ENCODE results near the gene MATN1.
"Not testable (repeated sequence)": the region's sequence is repeated elsewhere in the genome, so short reads cannot be mapped to it uniquely, and the experiment has no call there.

The MATN1 gene, protein sequence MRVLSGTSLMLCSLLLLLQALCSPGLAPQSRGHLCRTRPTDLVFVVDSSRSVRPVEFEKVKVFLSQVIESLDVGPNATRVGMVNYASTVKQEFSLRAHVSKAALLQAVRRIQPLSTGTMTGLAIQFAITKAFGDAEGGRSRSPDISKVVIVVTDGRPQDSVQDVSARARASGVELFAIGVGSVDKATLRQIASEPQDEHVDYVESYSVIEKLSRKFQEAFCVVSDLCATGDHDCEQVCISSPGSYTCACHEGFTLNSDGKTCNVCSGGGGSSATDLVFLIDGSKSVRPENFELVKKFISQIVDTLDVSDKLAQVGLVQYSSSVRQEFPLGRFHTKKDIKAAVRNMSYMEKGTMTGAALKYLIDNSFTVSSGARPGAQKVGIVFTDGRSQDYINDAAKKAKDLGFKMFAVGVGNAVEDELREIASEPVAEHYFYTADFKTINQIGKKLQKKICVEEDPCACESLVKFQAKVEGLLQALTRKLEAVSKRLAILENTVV

GRCh38 chr1:30723331-30723755 lies at the start of gene MATN1:
TSS of gene MATN1 (minus strand) at chr1:30723585. CDS start at chr1:30723551, 34 bp downstream.
- Histone ChIP-seq H3K36me3 (ENCODE audit: insufficient read depth, low read length) (no peaks in the 10 kb centered on the region; the same call in 1 of the 2 replicates), H3K79me2 (ENCODE audit: control insufficient read depth, insufficient read depth, low read length, unreplicated experiment) (peaks cover 6% of the 10 kb centered on the region), H3K4me1 (ENCODE audit: control insufficient read depth, insufficient read depth, low read length, unreplicated experiment) (peaks cover 16% of the 10 kb centered on the region), H3K4me3 (ENCODE audit: low read depth, low read length) (no peak within 1 kb of the TSS), H2AFZ (ENCODE audit: low read length, unreplicated experiment) (no peak within 1 kb of the TSS), H3K27ac (ENCODE audit: low read depth, low read length) (no peak within 1 kb of the TSS), H3K27me3 (ENCODE audit: insufficient read depth, low read length) (no peaks in the 10 kb centered on the region)

DNA sequence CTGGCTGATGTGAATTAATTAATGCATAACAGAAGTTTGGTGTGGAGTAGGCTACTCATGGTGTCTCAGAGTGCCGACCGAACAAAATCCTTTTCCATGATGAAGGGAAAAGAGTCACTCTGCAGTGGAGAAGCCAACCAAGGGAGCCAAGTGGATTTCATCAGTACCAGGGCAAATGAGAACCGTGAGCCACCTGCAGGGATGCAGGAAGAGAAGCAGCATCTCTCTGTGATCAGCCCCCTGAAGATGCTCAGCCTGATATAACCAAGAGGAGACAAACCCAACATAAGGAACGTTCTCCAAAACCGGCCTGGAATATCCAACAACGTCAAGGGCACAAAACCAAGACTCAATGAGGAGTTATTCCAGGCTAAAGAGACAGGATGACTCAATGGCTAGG lies 47.6 kb upstream of the MATN1 start:
- H3K4me3 ChIP-seq (ENCODE audit: low read depth, low read length): no peak overlapping the region
- no peaks in the 10 kb centered on the region for H3K79me2 ChIP-seq (ENCODE audit: control insufficient read depth, insufficient read depth, low read length, unreplicated experiment)
- no peak overlapping the region for H3K27ac ChIP-seq (ENCODE audit: low read depth, low read length)
- H3K27me3 ChIP-seq (ENCODE audit: insufficient read depth, low read length): no peaks in the 10 kb centered on the region; the same call in 1 of the 2 replicates
- H3K4me1 ChIP-seq (ENCODE audit: control insufficient read depth, insufficient read depth, low read length, unreplicated experiment): no peaks in the 10 kb centered on the region
- no peaks in the 10 kb centered on the region for H3K36me3 ChIP-seq (ENCODE audit: insufficient read depth, low read length)
- H2AFZ ChIP-seq (ENCODE audit: low read length, unreplicated experiment): no peak overlapping the region

- Histone ChIP-seq H3K4me3 (ENCODE audit: low read depth, low read length) (no peak overlapping the region), H3K4me1 (ENCODE audit: control insufficient read depth, insufficient read depth, low read length, unreplicated experiment) (no peaks in the 10 kb centered on the region), H3K79me2 (ENCODE audit: control insufficient read depth, insufficient read depth, low read length, unreplicated experiment) (no peaks in the 10 kb centered on the region), H3K27me3 (ENCODE audit: insufficient read depth, low read length) (no peaks in the 10 kb centered on the region; the same call in 1 of the 2 replicates), H3K36me3 (ENCODE audit: insufficient read depth, low read length) (no peaks in the 10 kb centered on the region), H3K27ac (ENCODE audit: low read depth, low read length) (no peak overlapping the region), H2AFZ (ENCODE audit: low read length, unreplicated experiment) (no peak overlapping the region)
Observed at GRCh38 chr1:30770150-30770549, 46.8 kb upstream of the MATN1 start.

- no peak overlapping the region for H2AFZ ChIP-seq (ENCODE audit: low read length, unreplicated experiment)
- H3K4me1 ChIP-seq (ENCODE audit: control insufficient read depth, insufficient read depth, low read length, unreplicated experiment): no peaks in the 10 kb centered on the region
- no peak overlapping the region for H3K4me3 ChIP-seq (ENCODE audit: low read depth, low read length)
- no peak overlapping the region for H3K27ac ChIP-seq (ENCODE audit: low read depth, low read length)
- H3K27me3 ChIP-seq (ENCODE audit: insufficient read depth, low read length): no peaks in the 10 kb centered on the region; the same call in 1 of the 2 replicates
- H3K79me2 ChIP-seq (ENCODE audit: control insufficient read depth, insufficient read depth, low read length, unreplicated experiment): no peaks in the 10 kb centered on the region
- H3K36me3 ChIP-seq (ENCODE audit: insufficient read depth, low read length): no peaks in the 10 kb centered on the region
Observed at GRCh38 chr1:30768830-30769718, 45.7 kb upstream of the MATN1 start.

GRCh38 chr1:30768159-30768829 lies 44.9 kb upstream of the MATN1 start:
- H3K27me3 ChIP-seq (ENCODE audit: insufficient read depth, low read length): no peaks in the 10 kb centered on the region; the same call in 1 of the 2 replicates
- H3K4me1 ChIP-seq (ENCODE audit: control insufficient read depth, insufficient read depth, low read length, unreplicated experiment): no peaks in the 10 kb centered on the region
- no peak overlapping the region for H3K27ac ChIP-seq (ENCODE audit: low read depth, low read length)
- H3K36me3 ChIP-seq (ENCODE audit: insufficient read depth, low read length): no peaks in the 10 kb centered on the region
- no peak overlapping the region for H2AFZ ChIP-seq (ENCODE audit: low read length, unreplicated experiment)
- no peaks in the 10 kb centered on the region for H3K79me2 ChIP-seq (ENCODE audit: control insufficient read depth, insufficient read depth, low read length, unreplicated experiment)
- H3K4me3 ChIP-seq (ENCODE audit: low read depth, low read length): no peak overlapping the region

DNA sequence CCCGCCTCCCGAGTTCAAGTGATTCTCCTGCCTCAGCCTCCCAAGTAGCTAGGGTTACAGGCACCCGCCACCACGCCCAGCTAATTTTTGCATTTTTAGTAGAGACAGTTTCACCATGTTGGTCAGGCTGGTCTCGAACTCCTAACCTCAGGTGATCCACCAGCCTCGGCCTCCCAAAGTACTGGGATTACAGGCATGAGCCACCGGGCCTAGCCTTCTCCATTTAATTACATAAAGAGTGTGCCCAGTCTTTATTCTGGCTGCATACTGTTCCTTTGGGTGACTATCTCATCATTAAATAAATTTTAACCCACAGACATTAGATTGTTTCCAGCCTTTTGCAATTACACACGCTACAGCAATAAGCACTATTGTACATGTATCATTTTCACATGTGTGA lies 43.6 kb upstream of the MATN1 start:
- H3K27ac ChIP-seq (ENCODE audit: low read depth, low read length); H3K4me3 ChIP-seq (ENCODE audit: low read depth, low read length); H3K79me2 ChIP-seq (ENCODE audit: control insufficient read depth, insufficient read depth, low read length, unreplicated experiment); H3K36me3 ChIP-seq (ENCODE audit: insufficient read depth, low read length); H3K4me1 ChIP-seq (ENCODE audit: control insufficient read depth, insufficient read depth, low read length, unreplicated experiment); H3K27me3 ChIP-seq (ENCODE audit: insufficient read depth, low read length); H2AFZ ChIP-seq (ENCODE audit: low read length, unreplicated experiment): not testable (repeated sequence)

- H3K4me1 ChIP-seq (ENCODE audit: control insufficient read depth, insufficient read depth, low read length, unreplicated experiment): no peaks in the 10 kb centered on the region
- no peaks in the 10 kb centered on the region for H3K36me3 ChIP-seq (ENCODE audit: insufficient read depth, low read length)
- H3K79me2 ChIP-seq (ENCODE audit: control insufficient read depth, insufficient read depth, low read length, unreplicated experiment): no peaks in the 10 kb centered on the region
- no peaks in the 10 kb centered on the region for H3K27me3 ChIP-seq (ENCODE audit: insufficient read depth, low read length)
- H3K4me3 ChIP-seq (ENCODE audit: low read depth, low read length): no peak overlapping the region
- H2AFZ ChIP-seq (ENCODE audit: low read length, unreplicated experiment): no peak overlapping the region
- no peak overlapping the region for H3K27ac ChIP-seq (ENCODE audit: low read depth, low read length)
Observed at GRCh38 chr1:30765556-30766434, 42.4 kb upstream of the MATN1 start.

DNA sequence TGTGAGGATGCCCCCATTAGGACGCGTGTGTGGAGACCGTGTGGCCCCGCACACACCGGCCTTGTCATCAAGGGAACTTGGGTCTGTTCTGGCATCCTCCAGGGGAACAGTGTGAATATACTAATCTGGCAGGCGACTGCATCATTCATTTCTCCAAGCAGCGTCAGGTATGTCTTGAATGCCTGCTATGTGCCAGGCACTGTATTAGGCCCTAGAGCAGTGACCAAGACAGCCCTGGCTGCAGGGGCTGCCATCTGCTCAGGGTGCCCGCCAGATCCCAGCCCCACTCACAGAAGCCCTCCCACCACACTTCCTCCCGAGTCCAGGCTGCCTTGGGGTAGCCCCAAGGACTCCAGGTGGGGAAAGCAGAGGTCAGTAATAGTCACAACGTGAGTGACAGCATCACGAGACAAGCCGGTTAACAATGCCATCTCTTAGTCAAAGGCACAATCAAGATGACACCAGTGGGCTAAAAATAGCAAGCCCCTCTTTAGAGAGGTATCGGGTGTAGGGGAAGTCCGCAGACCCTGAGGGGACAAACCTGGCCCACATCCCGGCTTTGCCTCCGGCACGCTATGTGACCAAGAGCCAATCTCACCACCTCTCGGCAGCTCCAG lies 41.7 kb upstream of the MATN1 start:
- no peak overlapping the region for H3K27ac ChIP-seq (ENCODE audit: low read depth, low read length)
- H3K4me1 ChIP-seq (ENCODE audit: control insufficient read depth, insufficient read depth, low read length, unreplicated experiment): no peaks in the 10 kb centered on the region

DNA sequence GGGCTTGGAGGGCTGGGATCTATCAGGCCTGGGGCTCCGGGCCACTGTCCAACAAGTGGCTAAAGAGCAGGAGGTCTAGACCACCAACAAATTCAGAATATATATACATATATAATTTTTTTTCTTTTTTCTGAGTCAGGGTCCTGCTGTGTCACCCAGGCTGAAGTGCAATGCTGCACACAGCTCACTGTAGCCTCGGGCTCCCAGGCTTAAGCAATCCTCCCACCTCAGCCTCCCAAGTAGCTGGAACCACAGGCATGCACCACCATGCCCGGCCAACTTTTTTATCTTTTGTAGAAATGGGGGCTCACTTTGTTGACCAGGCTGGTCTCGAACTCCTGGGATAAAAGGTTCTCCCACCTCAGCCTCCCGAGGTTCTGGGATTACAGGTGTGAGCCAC lies 41.0 kb upstream of the MATN1 start:
- Histone ChIP-seq H3K27me3 (ENCODE audit: insufficient read depth, low read length) (no peaks in the 10 kb centered on the region), H3K36me3 (ENCODE audit: insufficient read depth, low read length) (no peaks in the 10 kb centered on the region), H3K79me2 (ENCODE audit: control insufficient read depth, insufficient read depth, low read length, unreplicated experiment) (no peaks in the 10 kb centered on the region), H3K27ac (ENCODE audit: low read depth, low read length) (no peak overlapping the region), H3K4me3 (ENCODE audit: low read depth, low read length) (no peak overlapping the region), H3K4me1 (ENCODE audit: control insufficient read depth, insufficient read depth, low read length, unreplicated experiment) (no peaks in the 10 kb centered on the region), H2AFZ (ENCODE audit: low read length, unreplicated experiment) (no peak overlapping the region)

More for the DNA sequence above, 41.7 kb upstream of the MATN1 start:
- H3K36me3 ChIP-seq (ENCODE audit: insufficient read depth, low read length): no peaks in the 10 kb centered on the region
- H3K79me2 ChIP-seq (ENCODE audit: control insufficient read depth, insufficient read depth, low read length, unreplicated experiment): no peaks in the 10 kb centered on the region
- H2AFZ ChIP-seq (ENCODE audit: low read length, unreplicated experiment): no peak overlapping the region
- no peak overlapping the region for H3K4me3 ChIP-seq (ENCODE audit: low read depth, low read length)
- no peaks in the 10 kb centered on the region for H3K27me3 ChIP-seq (ENCODE audit: insufficient read depth, low read length)
